NCI-H187 treated with DMSO at 0.1 percent for 48 hours (cell line): ENCODE data around the gene LRRC4B.
"Not testable (repeated sequence)": the region's sequence is repeated elsewhere in the genome, so short reads cannot be mapped to it uniquely, and the experiment has no call there.

Experiments
- DNase-seq: peaks from one replicate; lab custom pipeline; 2025; lab: John Stamatoyannopoulos, UW

LRRC4B gene, protein sequence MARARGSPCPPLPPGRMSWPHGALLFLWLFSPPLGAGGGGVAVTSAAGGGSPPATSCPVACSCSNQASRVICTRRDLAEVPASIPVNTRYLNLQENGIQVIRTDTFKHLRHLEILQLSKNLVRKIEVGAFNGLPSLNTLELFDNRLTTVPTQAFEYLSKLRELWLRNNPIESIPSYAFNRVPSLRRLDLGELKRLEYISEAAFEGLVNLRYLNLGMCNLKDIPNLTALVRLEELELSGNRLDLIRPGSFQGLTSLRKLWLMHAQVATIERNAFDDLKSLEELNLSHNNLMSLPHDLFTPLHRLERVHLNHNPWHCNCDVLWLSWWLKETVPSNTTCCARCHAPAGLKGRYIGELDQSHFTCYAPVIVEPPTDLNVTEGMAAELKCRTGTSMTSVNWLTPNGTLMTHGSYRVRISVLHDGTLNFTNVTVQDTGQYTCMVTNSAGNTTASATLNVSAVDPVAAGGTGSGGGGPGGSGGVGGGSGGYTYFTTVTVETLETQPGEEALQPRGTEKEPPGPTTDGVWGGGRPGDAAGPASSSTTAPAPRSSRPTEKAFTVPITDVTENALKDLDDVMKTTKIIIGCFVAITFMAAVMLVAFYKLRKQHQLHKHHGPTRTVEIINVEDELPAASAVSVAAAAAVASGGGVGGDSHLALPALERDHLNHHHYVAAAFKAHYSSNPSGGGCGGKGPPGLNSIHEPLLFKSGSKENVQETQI

DNA sequence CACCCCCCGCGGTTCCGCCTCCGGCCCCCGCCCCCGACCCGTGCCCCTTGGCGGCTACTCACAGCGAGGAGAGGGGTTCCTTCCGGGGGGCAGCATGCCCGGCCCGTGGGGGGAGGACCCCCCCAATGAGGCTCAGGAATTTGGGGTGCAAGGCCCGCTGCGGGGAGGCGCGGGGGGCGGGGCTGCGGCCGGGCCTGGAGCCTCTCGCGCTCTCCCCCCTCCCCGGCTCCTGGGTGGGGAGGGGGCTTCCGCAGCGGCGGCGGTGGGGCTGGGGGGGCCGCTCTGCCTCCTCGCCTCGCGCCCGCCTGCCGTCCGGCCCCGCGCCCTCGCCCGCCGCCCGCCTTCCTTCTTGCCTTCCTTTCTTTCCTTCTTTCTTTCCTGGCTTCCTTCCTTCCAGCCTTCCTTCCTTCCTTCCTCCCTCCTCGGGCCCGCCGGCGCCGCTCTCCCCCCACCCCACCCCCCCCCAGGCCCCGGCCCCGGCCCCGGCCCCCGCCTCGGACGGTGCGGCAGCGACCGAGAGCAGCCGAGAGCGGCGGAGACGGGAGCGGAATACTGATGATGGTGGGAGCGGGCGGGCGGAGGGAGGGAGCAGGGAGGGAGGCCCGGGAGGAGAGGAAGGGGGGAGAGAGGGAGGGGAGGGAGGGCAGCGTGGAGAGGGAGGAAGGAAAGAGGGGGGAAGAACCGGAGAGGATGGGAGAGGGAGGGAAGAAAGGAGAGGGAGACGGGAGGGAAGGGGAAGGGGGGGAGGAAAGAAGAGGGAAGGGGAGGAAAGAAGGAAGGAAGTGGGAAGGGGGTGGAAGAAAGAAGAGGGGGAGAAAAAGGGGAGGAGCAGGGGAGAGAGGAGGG, at the start of gene LRRC4B:
TSS of gene LRRC4B (minus strand) at position 554 of the 846 bp plus-strand sequence. CDS start 19,597 bp downstream, outside the sequence.
- DNase-seq = no peak

DNA sequence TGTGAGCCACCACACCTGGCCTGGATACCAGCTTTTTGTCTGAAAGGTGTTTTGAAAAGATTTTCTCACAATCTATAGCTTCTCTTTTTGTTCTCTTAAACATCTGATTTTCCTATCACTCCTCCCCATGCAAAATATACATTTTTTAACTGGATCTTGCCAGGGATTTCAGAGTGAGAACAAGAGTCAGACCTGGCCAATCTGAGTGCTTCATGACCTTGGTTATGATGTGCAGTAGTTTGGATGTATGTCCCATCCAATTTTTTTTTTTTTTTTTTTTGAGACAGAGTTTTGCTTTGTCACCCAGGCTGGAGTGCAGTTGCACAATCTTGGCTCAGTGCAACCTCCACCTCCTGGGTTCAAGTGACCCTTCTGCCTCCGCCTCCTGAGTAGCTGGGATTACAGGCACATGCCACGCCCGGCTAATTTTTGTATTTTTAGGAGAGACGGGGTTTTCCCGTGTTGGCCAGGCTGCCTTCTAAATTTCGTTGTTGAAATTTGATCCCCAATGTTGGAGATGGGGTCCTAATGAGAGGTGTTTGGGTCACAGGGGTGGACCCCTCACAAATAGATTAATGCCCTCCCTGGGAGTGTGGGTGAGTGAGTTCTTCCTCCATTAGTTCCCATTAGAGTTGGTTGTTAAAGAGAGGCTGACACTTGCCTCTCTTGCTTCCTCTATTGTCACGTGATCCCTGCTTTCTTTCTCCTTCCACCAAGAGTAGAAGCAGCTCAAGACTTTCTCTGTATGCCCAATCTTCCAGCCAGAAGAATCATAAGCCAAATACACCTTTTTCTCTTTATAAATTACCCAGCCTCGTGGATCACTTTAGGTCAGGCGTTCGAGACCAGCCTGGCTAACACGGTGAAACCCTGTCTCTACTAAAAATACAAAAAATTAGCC, 44.5 kb upstream of the LRRC4B start:
- DNase-seq = not testable (repeated sequence)

DNA sequence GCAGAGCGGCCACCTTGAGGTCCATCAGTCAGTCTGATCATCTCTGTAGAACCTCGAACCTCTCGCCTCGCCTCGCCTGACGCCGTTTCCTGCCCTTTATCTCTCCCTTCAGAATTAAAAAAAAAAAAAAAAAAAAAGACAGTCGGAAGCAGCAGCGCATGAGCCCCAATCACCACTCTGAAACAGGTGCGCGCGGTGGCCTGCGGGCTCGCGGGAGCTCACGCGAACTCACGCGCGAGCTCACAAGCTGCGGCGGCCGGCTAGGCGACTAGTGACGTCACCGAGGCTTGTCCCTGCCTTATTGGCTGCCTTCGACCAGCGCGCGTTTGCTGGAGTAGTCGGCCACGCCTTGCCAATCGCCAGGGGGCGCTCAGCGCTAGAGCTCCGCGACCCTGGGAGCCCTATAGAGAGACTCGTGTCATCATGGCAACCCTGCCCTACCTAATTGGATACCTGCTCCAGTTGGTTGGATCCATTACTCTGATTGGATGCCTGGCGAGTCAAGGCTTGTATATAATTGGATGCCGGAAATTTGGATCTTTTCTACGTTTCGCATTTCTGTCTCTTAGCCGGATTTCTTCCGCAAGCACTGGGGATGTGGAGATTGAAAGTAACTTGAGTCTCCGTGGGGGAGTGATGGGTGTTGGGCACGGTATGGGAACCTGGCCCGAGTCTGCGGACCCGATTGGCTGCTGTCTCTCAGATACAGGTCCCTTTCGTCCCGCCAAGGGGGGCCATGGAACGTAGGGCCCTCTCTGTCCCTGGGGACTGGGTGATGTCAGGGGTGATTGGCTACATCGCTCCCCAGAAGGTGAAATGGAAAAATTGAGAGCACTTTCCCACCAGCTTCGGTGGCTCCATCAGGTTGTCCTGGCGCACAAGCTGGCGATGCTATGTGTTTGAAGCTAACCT, 39.9 kb upstream of the LRRC4B start:
- no peak for DNase-seq

DNA sequence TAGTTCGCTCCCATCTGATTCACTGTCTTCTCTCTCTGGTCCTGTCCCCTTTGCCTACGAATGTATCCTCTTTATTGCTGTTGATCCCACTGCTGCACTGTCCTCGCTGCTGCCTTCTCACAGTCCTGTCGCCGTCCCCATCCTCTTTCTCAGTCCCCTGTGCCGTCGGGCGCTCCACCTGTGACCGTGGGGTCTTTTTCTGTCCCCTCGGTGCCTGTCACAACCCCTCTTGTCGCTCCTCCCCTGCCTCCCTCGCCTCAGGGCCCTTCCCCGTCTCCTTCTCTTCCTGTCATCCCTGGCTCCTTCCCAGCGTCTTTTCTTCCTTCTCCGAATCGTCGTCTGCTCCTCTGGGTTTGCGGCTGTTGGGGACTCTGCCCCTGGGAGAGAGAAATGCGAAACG, 39.2 kb upstream of the LRRC4B start:
- no peak for DNase-seq

DNA sequence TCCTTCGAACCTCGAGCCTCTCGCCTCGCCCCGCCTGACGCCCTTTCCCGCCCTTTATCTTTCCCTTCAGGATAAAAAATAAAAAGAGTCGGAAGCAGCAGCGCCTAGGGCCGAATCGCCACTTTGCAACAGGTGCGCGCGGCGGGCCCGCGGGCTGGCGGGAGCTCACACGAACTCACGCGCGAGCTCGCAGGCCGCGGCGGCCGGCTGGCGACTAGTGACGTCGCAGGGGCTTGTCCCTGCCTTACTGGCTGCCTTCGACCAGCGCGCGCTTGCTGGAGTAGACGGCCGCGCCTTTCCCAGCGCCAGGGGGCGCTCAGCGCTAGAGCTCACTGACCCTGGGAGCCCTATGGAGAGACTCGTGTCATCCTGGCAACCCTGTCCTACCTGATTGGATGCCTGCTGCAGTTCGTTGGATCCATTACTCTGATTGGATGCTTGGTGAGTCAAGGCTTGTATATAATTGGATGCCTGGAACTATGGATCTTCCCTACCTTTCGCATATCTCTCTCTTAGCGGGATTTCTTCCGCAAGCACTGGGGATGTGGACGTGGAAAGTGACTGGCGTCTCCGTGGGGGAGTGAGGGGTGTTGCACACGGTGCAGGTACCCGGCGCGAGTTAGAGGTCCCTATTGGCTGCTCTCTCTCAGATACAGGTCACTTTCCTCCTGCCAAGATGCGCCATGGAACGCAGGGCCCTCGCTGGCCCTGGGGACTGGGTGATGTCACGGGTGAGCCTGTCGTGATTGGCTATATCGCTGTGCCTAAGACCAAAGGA, 38.0 kb upstream of the LRRC4B start:
- not testable (repeated sequence) for DNase-seq

DNA sequence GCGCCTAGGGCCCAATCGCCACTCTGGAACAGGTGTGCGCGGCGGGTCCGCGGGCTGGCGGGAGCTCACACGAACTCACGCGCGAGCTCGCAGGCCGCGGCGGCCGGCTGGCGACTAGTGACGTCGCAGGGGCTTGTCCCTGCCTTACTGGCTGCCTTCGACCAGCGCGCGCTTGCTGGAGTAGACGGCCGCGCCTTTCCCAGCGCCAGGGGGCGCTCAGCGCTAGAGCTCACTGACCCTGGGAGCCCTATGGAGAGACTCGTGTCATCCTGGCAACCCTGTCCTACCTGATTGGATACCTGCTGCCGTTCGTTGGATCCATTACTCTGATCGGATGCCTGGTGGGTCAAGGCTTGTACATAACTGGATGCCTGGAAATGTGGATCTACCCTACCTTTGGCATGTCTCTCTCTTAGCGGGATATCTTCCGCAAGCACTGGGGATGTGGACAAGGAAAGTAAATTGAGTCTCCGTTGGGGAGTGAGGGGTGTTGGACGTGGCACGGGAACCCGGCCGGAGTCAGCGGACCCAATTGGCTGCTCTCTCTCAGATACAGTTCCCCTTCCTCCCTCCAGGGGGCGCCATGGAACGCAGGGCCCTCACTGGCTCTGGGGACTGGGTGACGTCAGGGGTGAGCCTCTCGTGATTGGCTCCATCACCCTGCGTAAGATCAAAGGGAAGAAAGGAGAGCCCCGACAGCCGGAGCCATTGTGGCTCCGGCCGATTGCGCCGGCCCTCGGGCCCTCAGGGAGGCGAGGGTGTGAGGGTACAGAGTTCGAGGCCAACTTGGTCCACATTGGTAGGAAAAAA, 36.2 kb upstream of the LRRC4B start:
- DNase-seq = not testable (repeated sequence)

DNA sequence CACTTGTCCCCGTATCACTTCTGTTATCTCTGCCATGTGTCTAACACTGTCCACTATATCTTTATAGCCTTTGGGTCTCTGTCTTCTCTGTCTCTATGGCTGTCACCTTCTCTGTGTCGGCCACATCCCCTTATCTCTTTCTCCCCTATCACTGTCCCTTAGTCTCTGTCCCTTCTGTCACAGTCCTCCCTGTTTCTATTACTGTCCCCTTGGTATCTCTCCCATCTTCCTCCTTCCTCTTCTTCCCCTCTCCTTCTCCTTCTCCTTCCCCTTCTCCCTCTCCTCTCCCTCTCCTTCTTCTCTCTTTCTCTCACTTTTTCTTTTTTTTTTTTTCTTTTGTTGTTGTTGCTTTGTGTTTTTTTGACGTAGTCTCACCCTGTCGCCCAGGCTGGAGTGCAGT, 34.7 kb upstream of the LRRC4B start:
- DNase-seq = no peak

DNA sequence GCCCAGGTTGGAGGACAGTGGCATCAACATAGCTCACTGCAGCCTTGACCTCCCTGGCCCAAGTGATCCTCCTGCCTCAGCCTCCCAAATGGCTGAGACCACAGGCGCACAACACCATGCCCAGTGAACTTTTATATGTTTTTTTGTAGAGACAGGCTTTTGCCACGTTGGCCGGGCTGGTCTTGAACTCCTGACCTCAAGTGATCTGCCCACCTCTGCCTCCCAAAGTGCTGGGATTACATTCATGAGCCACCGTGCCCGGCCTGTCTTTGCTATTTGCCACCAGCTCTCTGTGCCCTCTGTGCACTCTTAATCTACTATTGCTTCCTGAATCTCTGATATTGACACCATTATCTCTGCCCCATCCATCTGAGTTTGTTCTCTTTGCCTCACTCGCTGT, 34.3 kb upstream of the LRRC4B start:
- no peak for DNase-seq

DNA sequence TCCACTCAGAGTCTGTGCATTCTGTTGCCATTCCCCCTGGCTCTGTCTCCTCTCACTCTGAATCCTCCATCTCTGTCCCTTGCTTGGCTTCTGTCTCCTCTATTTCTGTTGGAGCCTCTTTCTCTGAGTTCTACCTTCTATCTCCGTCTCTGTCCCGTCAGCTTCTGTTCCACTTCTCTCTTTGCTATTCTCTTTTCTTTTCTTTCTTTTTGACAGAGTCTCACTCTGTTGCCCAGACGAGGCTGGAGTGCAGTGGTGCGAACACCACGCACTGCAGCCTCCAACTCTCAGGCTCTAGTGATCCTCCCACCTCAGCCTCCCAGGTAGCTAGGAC, 33.8 kb upstream of the LRRC4B start:
- no peak for DNase-seq

DNA sequence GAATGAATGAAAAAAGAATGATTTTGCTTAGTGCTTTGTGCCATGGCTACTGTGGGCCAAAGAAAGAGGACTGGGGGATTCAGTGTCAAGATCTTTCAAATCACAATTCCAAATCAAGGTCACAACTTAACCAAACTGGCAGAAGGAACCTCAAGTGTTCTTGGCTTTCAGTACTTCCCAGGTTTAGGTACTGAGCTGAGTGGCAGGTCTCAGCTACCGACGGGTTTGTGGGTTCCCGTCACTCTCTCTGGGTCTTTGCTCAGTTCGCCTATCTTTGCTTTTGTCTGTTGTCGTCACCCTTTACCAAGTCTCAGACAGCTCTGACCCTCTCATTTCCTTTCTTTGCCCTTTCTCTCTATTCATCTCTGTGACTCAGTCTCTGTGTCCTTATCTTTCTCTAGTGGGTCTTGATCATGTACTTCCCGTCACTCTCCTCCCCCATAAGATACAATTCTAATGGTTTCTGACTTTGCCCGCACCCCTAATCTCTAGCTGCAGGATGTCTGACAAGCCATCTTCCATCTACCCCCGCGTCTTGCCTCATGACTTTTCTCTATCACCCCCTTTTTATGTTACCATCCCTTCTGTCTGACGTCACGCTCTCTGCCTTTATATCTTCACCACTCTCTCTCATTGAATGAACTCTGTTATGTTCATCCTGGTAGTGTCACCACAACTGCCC, 33.3 kb upstream of the LRRC4B start:
- DNase-seq = no peak

DNA sequence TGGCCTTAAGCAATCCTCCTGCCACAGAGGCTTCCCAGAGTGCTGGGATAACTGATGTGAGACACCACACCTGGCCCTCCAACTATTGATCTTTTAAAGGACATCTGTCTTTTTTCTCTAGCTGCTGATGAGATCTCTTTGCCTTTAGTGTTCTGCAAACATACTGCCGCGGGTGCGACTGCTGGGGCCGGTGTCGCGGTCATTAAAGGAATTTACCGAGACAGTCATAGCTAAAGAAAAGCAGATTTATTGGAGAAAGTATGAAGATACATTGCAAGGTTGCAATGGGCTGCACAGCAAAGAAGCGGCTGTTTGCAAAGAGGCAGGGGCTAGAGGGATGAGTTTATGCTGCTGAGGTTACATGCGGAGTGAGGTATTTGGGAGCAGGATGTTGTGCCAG, 31.2 kb upstream of the LRRC4B start:
- DNase-seq = no peak

DNA sequence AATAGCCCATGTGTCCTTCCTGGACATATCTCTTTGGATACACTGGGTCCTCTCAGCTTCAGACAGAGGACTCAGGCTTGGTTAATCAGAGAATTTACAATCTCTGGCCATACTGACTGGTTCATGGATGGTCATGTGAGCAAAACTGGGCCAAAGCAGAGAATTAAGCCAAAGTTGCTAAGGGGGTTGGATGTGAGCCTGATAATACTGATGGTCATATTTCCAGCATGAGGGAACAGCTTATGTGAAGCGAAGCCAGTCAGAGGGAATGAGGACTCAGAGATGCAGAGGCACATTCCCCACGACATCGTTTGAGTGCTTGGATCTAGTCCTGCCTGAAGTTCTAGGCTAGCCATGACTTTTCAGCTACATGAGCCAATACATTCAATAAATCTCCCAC, 22.0 kb upstream of the LRRC4B start:
- no peak for DNase-seq

DNA sequence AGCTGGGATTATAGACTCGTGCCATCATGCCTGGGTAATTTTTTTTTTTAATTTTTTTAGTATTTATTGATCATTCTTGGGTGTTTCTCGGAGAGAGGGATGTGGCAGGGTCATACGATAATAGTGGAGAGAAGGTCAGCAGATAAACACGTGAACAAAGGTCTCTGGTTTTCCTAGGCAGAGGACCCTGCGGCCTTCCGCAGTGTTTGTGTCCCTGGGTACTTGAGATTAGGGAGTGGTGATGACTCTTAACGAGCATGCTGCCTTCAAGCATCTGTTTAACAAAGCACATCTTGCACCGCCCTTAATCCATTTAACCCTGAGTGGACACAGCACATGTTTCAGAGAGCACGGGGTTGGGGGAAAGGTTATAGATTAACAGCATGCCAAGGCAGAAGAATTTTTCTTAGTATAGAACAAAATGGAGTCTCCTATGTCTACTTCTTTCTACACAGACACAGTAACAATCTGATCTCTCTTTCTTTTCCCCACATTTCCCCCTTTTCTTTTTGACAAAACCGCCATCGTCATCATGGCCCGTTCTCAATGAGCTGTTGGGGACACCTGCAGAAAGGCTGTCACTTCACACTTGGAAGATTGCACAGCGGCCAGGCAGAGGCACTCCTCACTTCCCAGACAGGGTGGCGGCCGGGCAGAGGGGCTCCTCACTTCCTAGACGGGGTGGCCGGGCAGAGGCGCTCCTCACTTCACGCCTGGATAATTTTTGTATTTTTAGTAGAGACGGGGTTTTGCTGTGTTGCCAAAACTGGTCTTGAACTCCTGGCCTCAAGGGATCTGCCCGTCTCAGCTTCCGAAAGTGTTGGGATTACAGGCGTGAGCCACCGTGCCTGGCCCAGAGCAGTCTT, 13.8 kb upstream of the LRRC4B start:
- DNase-seq = not testable (repeated sequence)

DNA sequence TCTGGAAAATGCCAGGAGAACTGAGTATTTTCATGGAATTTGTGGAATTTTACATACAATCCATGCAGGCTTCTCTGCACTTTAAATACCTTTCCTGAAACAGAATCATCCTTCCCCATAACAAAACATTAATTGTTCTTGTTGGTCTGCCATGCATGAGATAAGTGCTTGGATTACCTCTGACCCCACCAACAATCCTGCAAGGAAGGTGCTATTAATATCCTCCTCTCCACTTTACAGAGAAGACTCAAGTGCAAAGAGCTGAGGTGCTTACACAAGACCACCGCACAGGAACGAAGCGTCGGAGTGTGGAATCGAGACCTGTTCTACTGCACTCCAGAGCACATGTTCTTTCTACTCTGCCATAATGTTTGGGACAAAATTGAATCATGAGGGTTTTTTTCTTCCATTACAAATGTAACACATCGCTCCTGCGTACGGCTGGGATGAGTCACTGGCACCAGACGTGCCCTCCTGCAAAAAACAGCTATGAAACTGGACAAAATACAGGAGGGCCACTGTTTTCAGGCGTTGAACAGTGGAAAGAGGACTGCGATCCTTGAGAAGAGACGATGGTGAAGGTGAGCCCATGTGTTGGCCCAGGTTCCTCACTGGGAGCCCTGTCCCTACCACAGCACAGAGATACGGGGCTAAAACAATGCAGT, 12.9 kb upstream of the LRRC4B start:
- no peak for DNase-seq

DNA sequence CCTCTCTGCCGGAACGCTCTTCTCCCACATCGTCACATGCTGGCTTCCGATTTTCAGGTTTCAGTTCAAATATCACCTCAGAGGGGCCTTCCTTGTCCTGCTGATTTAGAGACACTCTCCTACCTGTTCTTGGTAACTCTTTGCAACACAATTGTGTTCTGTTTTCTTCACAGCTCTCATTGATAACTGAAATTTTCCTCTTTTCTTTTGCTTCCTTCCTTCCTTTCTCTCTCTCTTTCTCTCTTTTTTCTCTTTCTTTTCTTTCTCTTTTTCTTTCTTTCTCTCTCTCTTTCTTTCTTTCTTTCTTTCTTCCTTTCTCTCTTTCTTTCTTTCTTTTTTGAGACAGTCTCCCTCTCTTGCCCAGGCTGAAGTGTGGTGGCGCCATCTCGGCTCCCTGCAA, 12.0 kb upstream of the LRRC4B start:
- DNase-seq = no peak

DNA sequence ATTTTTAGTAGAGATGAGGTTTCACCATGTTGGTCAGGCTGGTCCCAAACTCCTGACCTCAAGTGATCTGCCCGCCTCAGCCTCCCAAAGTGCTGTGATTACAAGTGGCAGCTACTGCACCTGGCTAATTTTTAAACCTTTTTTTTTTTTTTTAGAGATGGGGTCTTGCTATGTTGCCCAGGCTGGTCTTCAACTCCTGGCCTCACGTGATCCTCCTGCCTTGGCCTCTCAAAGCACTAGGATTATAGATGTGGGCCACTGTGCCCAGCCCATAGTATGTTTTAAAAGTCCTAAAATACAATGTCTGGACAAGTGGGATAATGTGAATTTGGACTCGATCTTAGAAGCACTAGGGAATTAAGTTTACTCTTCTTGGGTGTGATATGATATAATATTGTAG, 8.5 kb upstream of the LRRC4B start:
- DNase-seq = not testable (repeated sequence)
